SIG-M5 treated with dmso at 0.1 percent for 504 hours (cell line): Measurements from ENCODE around the gene IMPG2.

ENCODE experiments used
- DNase-seq: peaks from one replicate; lab custom pipeline; 2025; ENCODE audit not compliant: unreplicated experiment; lab: John Stamatoyannopoulos, UW

The IMPG2 gene

GRCh38 chr3:101243285-101244211 lies 76.8 kb downstream of the IMPG2 start:
- no peak for DNase-seq

- DNase-seq, result no peak
Observed at GRCh38 chr3:101240719-101241399, 79.5 kb downstream of the IMPG2 start.

GRCh38 chr3:101235048-101235447 lies 85.3 kb downstream of the IMPG2 start:
- DNase-seq, result no peak

GRCh38 chr3:101230618-101231017 lies 89.8 kb downstream of the IMPG2 start:
- DNase-seq, result no peak

- DNase-seq, result peak; percentile 16
Observed at GRCh38 chr3:101229681-101230080, 90.7 kb downstream of the IMPG2 start.

- no peak for DNase-seq
Observed at GRCh38 chr3:101228441-101228840, 91.9 kb downstream of the IMPG2 start.

- DNase-seq, result no peak
Observed at GRCh38 chr3:101224739-101225138, 95.6 kb downstream of the IMPG2 start.

- no peak for DNase-seq
Observed at GRCh38 chr3:101223016-101223415, 97.4 kb downstream of the IMPG2 start.

- DNase-seq, result no peak
Observed at GRCh38 chr3:101219842-101220560, 100.4 kb downstream of the IMPG2 start.

GRCh38 chr3:101217472-101218245 lies 102.7 kb downstream of the IMPG2 start:
- DNase-seq, result no peak

GRCh38 chr3:101216710-101217465 lies 103.5 kb downstream of the IMPG2 start:
- peak; percentile 51 for DNase-seq

- peak; percentile 52 for DNase-seq
Observed at GRCh38 chr3:101212730-101213129, 107.6 kb downstream of the IMPG2 start.

- no peak for DNase-seq
Observed at GRCh38 chr3:101204246-101204645, 116.1 kb downstream of the IMPG2 start.

- DNase-seq, result no peak
Observed at GRCh38 chr3:101203411-101203810, 117.0 kb downstream of the IMPG2 start.

- DNase-seq, result no peak
Observed at GRCh38 chr3:101202640-101203039, 117.7 kb downstream of the IMPG2 start.

GRCh38 chr3:101200461-101200860 lies 119.9 kb downstream of the IMPG2 start:
- DNase-seq, result no peak

GRCh38 chr3:101195951-101196713 lies 124.2 kb downstream of the IMPG2 start:
- DNase-seq, result peak; percentile 39

GRCh38 chr3:101194392-101194791 lies 126.0 kb downstream of the IMPG2 start:
- DNase-seq, result no peak

GRCh38 chr3:101193957-101194356 lies 126.4 kb downstream of the IMPG2 start:
- DNase-seq, result no peak
